ENCODE results near the gene SYT7.

DNA sequence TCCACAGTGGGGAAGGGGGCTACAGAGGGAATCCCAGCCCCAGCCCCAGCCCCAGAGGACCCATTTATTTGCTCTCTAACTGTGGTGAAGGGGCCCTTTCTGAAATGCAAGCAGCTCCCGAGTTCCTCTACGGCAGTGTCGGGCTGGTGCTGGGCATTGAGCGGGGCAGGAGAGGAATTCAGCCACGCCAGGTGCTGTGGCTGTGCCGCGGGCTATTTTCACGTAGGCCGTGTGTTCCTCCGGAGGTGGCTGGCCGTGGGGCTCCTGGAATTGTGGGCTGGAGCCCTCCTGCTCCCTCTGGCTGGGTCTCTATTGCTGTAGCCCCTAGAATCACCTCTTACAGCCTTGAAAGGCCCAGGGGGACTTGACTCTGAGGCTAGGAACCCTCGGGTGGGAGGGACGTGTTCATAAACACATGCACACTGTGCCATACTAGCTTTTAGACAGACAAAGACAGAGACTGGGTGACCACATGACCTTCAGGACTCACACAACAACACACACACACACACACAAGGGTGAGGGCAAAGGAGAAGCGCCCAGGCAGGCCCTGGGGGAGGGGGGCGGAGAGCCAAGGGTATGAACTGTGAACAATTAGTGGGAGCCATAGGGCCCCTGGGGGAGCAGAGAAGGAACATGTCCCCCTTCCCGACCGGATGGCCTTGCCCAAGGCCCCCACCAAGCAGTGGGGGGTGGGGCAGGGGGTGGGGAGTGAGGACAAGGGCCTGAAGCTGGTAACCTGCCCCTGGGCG, 48.4 kb upstream of the SYT7 start:
- TF ChIP-seq, protein P1, sequence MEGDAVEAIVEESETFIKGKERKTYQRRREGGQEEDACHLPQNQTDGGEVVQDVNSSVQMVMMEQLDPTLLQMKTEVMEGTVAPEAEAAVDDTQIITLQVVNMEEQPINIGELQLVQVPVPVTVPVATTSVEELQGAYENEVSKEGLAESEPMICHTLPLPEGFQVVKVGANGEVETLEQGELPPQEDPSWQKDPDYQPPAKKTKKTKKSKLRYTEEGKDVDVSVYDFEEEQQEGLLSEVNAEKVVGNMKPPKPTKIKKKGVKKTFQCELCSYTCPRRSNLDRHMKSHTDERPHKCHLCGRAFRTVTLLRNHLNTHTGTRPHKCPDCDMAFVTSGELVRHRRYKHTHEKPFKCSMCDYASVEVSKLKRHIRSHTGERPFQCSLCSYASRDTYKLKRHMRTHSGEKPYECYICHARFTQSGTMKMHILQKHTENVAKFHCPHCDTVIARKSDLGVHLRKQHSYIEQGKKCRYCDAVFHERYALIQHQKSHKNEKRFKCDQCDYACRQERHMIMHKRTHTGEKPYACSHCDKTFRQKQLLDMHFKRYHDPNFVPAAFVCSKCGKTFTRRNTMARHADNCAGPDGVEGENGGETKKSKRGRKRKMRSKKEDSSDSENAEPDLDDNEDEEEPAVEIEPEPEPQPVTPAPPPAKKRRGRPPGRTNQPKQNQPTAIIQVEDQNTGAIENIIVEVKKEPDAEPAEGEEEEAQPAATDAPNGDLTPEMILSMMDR (IDR thresholded peaks at IDR 0.05; ENCODE audit: borderline replicate concordance, extremely low read depth, low read length, poor library complexity, severe bottlenecking): no peak
- no peak for TF ChIP-seq EZH2 (IDR thresholded peaks at IDR 0.05; ENCODE audit: borderline replicate concordance, low read depth, low read length, severe bottlenecking)

Measured in DND-41 (cell line).